Ascending aorta (tissue), 2 donors: ENCODE results near the gene OPRM1. TPM values are rescaled to one million over a fixed set of nuclear protein-coding genes. Genes with fewer than 3 reads are reported as not detected.

Experiments used
- DNase-seq, 2 donors: peaks; one replicate each; pipeline ENCODE4 v3.0.0-alpha.2; 2019; ENCODE audit warnings: low spot score in 2 of 2
- H3K27ac ChIP-seq, 2 donors: fragments of 200-600 bp; sonication (generic); one replicate each; pipeline ENCODE4 v1.5.1; 2016 to 2017; ENCODE audit warnings: mild to moderate bottlenecking in 1 of 2
- H3K27me3 ChIP-seq: fragments of 200-600 bp; sonication (generic); one replicate; pipeline ENCODE4 v1.5.1; 2017
- H3K36me3 ChIP-seq, 2 donors: fragments of 200-600 bp; sonication (generic); one replicate each; pipeline ENCODE4 v1.5.1; 2016
- H3K4me1 ChIP-seq, 2 donors: fragments of 200-600 bp; sonication (generic); one replicate each; pipeline ENCODE4 v1.5.1; 2016 to 2017; ENCODE audit warnings: mild to moderate bottlenecking in 1 of 2
- H3K4me3 ChIP-seq, 2 donors: fragments of 200-600 bp; sonication (generic); one replicate each; pipeline ENCODE4 v1.5.1; 2016 to 2017; ENCODE audit warnings: mild to moderate bottlenecking in 1 of 2
- H3K9me3 ChIP-seq, 2 donors: fragments of 200-600 bp; sonication (generic); one replicate each; pipeline ENCODE4 v1.5.1; 2016
- intact Hi-C: fragments of 100-400 bp; cut with DNase I; formaldehyde crosslinking; loops from one replicate; pipeline ENCODE4 v1.15.1; 2023
- total RNA-seq: library from RNA; depleted of rRNA; stranded (reverse); fragments of >200 nt; gene quantifications from one replicate; pipeline ENCODE4 v1.1.0, GENCODE V29; 2016
- TF ChIP-seq, protein P1 (sequence below), 3 experiments: fragments of 200-600 bp in 2 of 3; fragments of 450-650 bp in 1 of 3; sonication (generic) in 2 of 3; IDR thresholded peaks; one replicate each; pipeline ENCODE4 v1.5.1; 2016 to 2019; ENCODE audit warnings: antibody characterized with exemption in 3 of 3, mild to moderate bottlenecking in 1 of 3, moderate library complexity in 1 of 3

OPRM1 gene
- total RNA-seq, 1 donor from 2014 or later: not detected

DNA sequence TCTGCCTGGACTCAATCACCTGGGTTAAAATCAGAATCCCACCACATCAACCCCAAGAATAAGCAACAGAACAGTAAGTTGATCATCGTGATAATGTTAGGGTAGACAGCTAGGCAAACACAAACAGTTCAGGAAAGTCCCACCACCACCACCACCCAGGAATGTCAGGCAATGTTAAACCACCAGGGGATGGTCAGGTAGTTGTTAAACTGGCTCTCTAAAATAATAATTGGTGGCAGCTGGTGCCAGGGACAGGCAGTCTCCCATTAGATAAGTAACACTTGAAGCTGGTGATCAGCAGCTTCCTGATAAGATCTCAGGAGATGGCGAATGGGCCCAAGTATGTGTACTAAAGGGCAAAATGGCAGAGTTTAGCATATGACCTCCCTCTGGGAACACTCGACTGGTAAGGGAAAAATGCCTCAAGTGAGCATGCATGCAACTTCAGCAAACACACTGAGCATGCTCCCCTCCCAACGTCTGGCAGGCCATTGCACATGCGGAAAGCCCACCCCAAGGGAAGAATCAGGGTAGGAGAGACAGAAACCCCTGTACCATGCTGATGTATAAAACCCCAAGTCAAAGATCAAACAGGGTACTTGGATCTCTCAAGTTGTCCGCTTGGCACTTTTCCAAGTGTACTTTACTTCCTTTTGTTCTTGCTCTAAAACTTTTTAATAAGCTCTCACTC is 250.9 kb downstream of the OPRM1 start:
- Histone ChIP-seq H3K4me1 (no peaks in the 10 kb centered on the region), H3K4me3 (no peak overlapping the region), H3K9me3 (no peaks in the 10 kb centered on the region), H3K27me3 (no peaks in the 10 kb centered on the region), H3K36me3 (no peaks in the 10 kb centered on the region), H3K27ac (no peak overlapping the region)
- TF ChIP-seq, protein P1, sequence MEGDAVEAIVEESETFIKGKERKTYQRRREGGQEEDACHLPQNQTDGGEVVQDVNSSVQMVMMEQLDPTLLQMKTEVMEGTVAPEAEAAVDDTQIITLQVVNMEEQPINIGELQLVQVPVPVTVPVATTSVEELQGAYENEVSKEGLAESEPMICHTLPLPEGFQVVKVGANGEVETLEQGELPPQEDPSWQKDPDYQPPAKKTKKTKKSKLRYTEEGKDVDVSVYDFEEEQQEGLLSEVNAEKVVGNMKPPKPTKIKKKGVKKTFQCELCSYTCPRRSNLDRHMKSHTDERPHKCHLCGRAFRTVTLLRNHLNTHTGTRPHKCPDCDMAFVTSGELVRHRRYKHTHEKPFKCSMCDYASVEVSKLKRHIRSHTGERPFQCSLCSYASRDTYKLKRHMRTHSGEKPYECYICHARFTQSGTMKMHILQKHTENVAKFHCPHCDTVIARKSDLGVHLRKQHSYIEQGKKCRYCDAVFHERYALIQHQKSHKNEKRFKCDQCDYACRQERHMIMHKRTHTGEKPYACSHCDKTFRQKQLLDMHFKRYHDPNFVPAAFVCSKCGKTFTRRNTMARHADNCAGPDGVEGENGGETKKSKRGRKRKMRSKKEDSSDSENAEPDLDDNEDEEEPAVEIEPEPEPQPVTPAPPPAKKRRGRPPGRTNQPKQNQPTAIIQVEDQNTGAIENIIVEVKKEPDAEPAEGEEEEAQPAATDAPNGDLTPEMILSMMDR (IDR thresholded peaks at IDR 0.05): no peak
- DNase-seq: no peak
- intact Hi-C loops: no loop called here

DNA sequence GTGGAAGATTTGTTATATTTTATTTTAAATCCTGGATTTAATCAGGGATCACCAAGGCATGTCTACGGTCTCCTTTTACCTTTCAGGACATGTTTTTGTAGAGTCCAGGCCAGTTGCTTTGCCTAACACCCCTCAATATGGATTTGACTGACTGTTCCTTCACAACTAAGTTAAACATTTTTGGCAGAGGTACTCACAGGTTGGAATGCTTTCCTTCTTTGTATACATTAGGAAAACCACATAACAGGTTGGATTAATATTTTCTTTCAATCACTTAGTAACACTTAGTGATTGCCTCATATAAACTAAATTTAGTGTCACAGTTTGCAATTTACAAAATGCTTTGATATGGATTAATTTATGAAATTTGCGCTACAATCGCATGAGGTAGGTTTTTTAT is 253.0 kb downstream of the OPRM1 start:
- H3K4me3 ChIP-seq: no peak overlapping the region
- H3K36me3 ChIP-seq: no peaks in the 10 kb centered on the region
- intact Hi-C loops: no loop called here
- H3K27ac ChIP-seq: no peak overlapping the region
- TF ChIP-seq, protein P1 (IDR thresholded peaks at IDR 0.05): no peak
- H3K27me3 ChIP-seq: no peaks in the 10 kb centered on the region
- H3K9me3 ChIP-seq: no peaks in the 10 kb centered on the region
- no peaks in the 10 kb centered on the region for H3K4me1 ChIP-seq
- no peak for DNase-seq

GRCh38 chr6:154292855-154293519 is 253.9 kb downstream of the OPRM1 start:
- no peak overlapping the region for H3K27ac ChIP-seq
- DNase-seq: no peak
- peaks cover 0 to 6% of the 10 kb centered on the region in 2 donors for H3K4me1 ChIP-seq
- H3K36me3 ChIP-seq: no peaks in the 10 kb centered on the region
- H3K27me3 ChIP-seq: no peaks in the 10 kb centered on the region
- intact Hi-C loops: no loop called here
- no peaks in the 10 kb centered on the region for H3K9me3 ChIP-seq
- TF ChIP-seq, protein P1 (IDR thresholded peaks at IDR 0.05): no peak
- H3K4me3 ChIP-seq: no peak overlapping the region

DNA sequence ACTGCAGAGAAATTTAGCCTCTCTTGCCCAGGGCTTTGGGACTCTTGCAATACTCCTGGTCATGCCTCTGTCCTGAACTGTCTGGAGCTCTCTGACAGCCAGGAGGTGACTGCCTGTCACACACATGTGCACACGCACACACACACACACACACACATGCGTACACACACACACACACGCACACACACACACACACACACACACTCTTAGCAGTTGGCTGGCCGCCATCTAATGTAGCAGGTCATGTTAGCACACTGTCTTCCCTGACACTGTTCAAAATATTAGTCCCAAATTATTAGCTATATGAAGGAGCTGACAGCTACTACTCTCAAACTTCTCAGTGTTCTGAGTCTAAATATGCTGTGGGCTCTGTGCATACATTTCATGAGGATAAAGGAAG is 256.7 kb downstream of the OPRM1 start:
- TF ChIP-seq, protein P1 (IDR thresholded peaks at IDR 0.05): no peak
- H3K4me3 ChIP-seq: no peak overlapping the region
- DNase-seq: no peak
- no peaks in the 10 kb centered on the region for H3K9me3 ChIP-seq
- H3K4me1 ChIP-seq: peaks cover 0 to 8% of the 10 kb centered on the region in 2 donors
- no peak overlapping the region for H3K27ac ChIP-seq
- intact Hi-C loops: no loop called here
- no peaks in the 10 kb centered on the region for H3K27me3 ChIP-seq
- no peaks in the 10 kb centered on the region for H3K36me3 ChIP-seq
